ENCODE measurements around the gene CMC2. TPM values are rescaled to one million over a fixed set of nuclear protein-coding genes. Genes with fewer than 3 reads are reported as not detected.

The CMC2 gene
- total and polyA plus RNA-seq, 2 of the 8 experiments (the other 6 are each of a cell fraction or from before 2014, with no cell fraction given), result 66.6 to 116 TPM

- H2BK15ac ChIP-seq (ENCODE audit: low read length), result no peak overlapping the region
- no peak overlapping the region for H4K5ac ChIP-seq (ENCODE audit: insufficient read length, low read depth, low read length)
- FAIRE-seq (no peak), DNase-seq (ENCODE audit: low read depth in 1 of 2, low spot score in 2 of 2) (no peak)
- no peak overlapping the region for H2AK5ac ChIP-seq (ENCODE audit: low read depth, low read length)
- WGBS, 2 experiments (ENCODE audit: extremely low coverage in 1 of 2, insufficient coverage in 1 of 2, insufficient read length in 1 of 2, insufficient replicate concordance in 2 of 2, low coverage in 1 of 2, low lambda C conversion rate in 2 of 2, missing lambda C conversion rate in 1 of 2), result 94% methylated on average over 11 of the region's 11 CpGs; no CpG with 5 or more reads in 1 of the 2 experiments
- H3K4me3 ChIP-seq (ENCODE audit: extremely low read depth in 1 of 4, insufficient read depth in 2 of 4, low read depth in 3 of 4, low read length in 4 of 4), result no peak overlapping the region
- H3K14ac ChIP-seq (ENCODE audit: insufficient read length), result no peak overlapping the region
- no peak overlapping the region for H2BK12ac ChIP-seq (ENCODE audit: low read depth, low read length)
- no peak overlapping the region for H3K23ac ChIP-seq (ENCODE audit: insufficient read length)
- no peak overlapping the region for H3K9ac ChIP-seq (replicated peaks in 1 of 4; ENCODE audit: extremely low read depth in 1 of 4, low read depth in 3 of 4, low read length in 3 of 4)
- H3K27ac ChIP-seq (ENCODE audit: low read depth, low read length), result no peak overlapping the region
- H2AFZ ChIP-seq (ENCODE audit: low read length), result no peak overlapping the region
- no peaks in the 10 kb centered on the region for H3K79me1 ChIP-seq (ENCODE audit: low read depth, low read length)
- H3K9me3 ChIP-seq (ENCODE audit: insufficient read depth in 2 of 2, low read depth in 1 of 2, low read length in 1 of 2), result peaks cover 3 to 4% of the 10 kb centered on the region in 2 experiments; a peak in 2 of 4 replicates
- no peak overlapping the region for H2BK120ac ChIP-seq (replicated peaks; ENCODE audit: low read depth, low read length)
- H3K36me3 ChIP-seq (ENCODE audit: control insufficient read depth in 2 of 4, insufficient read depth in 4 of 4, low read length in 3 of 4), result peaks cover 5 to 39% (median 30%) of the 10 kb centered on the region in 4 experiments; a peak in 7 of 8 replicates
- no peak for TF ChIP-seq RFX5 (IDR thresholded peaks at IDR 0.05; ENCODE audit: borderline replicate concordance, low read depth, low read length)
- ChIA-PET CTCF (ENCODE audit: partially characterized antibody) (interaction anchor here (1.6 kb wide), 1 partner anchor 11 kb away, joined by 5 read pairs; no protein-coding TSS in a partner anchor), POLR2A (ENCODE audit: partially characterized antibody) (interaction anchor here (1.1 to 1.8 kb wide), 3 partner anchors 10 to 25 kb away, joined by 3 to 4 read pairs (median 3); no protein-coding TSS in a partner anchor)
- no peak overlapping the region for H3K4ac ChIP-seq (replicated peaks; ENCODE audit: insufficient read length, low read depth, low read length)
- H4K8ac ChIP-seq (ENCODE audit: extremely low read depth, insufficient read depth, low read length), result no peak overlapping the region
- no peak overlapping the region for H3K18ac ChIP-seq (ENCODE audit: extremely low read depth, low read length)
- H4K91ac ChIP-seq (replicated peaks; ENCODE audit: insufficient read length, low read length), result no peak overlapping the region
- no peak overlapping the region for H2BK5ac ChIP-seq (ENCODE audit: low read depth, low read length)
- no peak overlapping the region for H3K56ac ChIP-seq (replicated peaks; ENCODE audit: insufficient read length, low read depth, low read length)
- no peak overlapping the region for H3K4me2 ChIP-seq (ENCODE audit: insufficient read depth in 1 of 2, low read depth in 2 of 2, low read length in 2 of 2)
- no peaks in the 10 kb centered on the region for H3K27me3 ChIP-seq (replicated peaks in 1 of 4; ENCODE audit: control insufficient read depth in 3 of 4, extremely low read depth in 1 of 4, insufficient read depth in 3 of 4, low read length in 3 of 4)
- H4K20me1 ChIP-seq (replicated peaks in 1 of 2; ENCODE audit: control insufficient read depth in 1 of 2, insufficient read depth in 2 of 2, low read length in 2 of 2), result no peaks in the 10 kb centered on the region
- H3K23me2 ChIP-seq (ENCODE audit: low read depth, low read length), result no peaks in the 10 kb centered on the region
- no peak overlapping the region for H2BK20ac ChIP-seq (ENCODE audit: low read length)
- no peaks in the 10 kb centered on the region for H3K4me1 ChIP-seq (replicated peaks in 1 of 4; ENCODE audit: control insufficient read depth in 3 of 4, insufficient read depth in 4 of 4, low read length in 3 of 4)
- no peaks in the 10 kb centered on the region for H3K79me2 ChIP-seq (ENCODE audit: control insufficient read depth in 1 of 2, insufficient read depth in 2 of 2, low read length in 2 of 2)
These were observed 23.4 kb upstream of the CMC2 start for GRCh38 chr16:81029930-81030604.
